ENCODE measurements around the gene ETV2. TPM values are rescaled to one million over a fixed set of nuclear protein-coding genes. Genes with fewer than 3 reads are reported as not detected.

Gene ETV2
- total and polyA plus RNA-seq, 4 donors = 0.17 to 1.8 (median 1.1) TPM

GRCh38 chr19:35665604-35666003 lies 24.1 kb downstream of the ETV2 start:
- Histone ChIP-seq H3K9ac (ENCODE audit: low read depth in 1 of 2, low read length in 2 of 2) (no peak overlapping the region), H3K9me3 (ENCODE audit: control insufficient read depth in 4 of 4, low read length in 3 of 4) (no peaks in the 10 kb centered on the region), H3K4me1 (ENCODE audit: control insufficient read depth in 4 of 4, insufficient read depth in 4 of 4, low read length in 3 of 4) (peaks cover 4 to 11% (median 10%) of the 10 kb centered on the region in 4 donors), H3K27me3 (ENCODE audit: control insufficient read depth in 4 of 4, insufficient read depth in 4 of 4, low read length in 3 of 4) (no peaks in the 10 kb centered on the region), H3K27ac (ENCODE audit: low read depth in 1 of 2, low read length in 2 of 2) (no peak overlapping the region), H3K4me3 (ENCODE audit: low read depth in 1 of 3, low read length in 3 of 3) (no peak overlapping the region), H3K36me3 (ENCODE audit: control insufficient read depth in 4 of 4, insufficient read depth in 3 of 4, low read depth in 1 of 4, low read length in 3 of 4) (peaks cover 2 to 6% (median 5%) of the 10 kb centered on the region in 4 donors)
- DNase-seq (ENCODE audit: low spot score) = no peak
- 80% methylated on average over 7 of the region's 7 CpGs for WGBS
- TF ChIP-seq RXRA (IDR thresholded peaks at IDR 0.05) (no peak), HNF4A (conservative IDR thresholded peaks at IDR 0.05) (no peak)

DNA sequence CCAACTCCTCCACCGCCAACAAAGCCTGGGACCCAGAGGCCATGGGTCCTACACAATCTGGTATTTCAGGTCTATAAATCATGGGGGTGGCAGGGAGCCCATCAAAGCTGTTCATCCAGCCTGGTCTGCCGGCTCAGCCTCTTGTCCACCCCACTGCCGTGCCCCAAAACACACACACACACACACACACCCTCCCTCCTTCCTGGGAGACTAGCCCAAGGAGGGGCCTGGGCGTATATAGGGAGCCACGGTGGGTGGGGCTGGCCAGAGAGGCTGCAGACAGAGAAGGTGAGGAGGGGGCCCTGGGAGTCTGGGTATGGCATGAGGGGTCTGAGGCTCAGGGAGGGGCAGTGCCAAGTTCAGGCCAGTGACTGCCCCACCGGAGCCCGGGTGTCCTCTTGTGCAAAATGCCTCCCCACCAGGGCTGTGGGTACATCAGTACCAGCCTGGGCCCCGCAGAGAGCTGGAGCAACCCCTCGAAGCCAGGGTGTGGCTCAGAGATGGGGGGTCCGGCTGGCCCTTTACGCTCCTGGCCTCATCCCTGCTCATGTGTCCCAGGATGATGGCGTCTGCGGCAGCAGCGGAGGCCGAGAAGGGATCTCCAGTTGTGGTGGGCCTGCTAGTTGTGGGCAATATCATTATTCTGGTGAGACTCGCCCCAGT lies 24.8 kb downstream of the ETV2 start, which contains the start of gene UPK1A:
Gene UPK1A (plus strand): TSS at position 267 of the 663 bp plus-strand sequence. CDS start 296 bp downstream, at position 563.
- H3K27ac ChIP-seq (ENCODE audit: low read depth in 1 of 2, low read length in 2 of 2) = no peak within 1 kb of the TSS
- peaks cover 2 to 6% (median 5%) of the 10 kb centered on the region in 4 donors for H3K36me3 ChIP-seq (ENCODE audit: control insufficient read depth in 4 of 4, insufficient read depth in 3 of 4, low read depth in 1 of 4, low read length in 3 of 4)
- no peaks in the 10 kb centered on the region for H3K9me3 ChIP-seq (ENCODE audit: control insufficient read depth in 4 of 4, low read length in 3 of 4)
- TF ChIP-seq REST (IDR thresholded peaks at IDR 0.05) = no peak
- no peak for TF ChIP-seq ZBTB33 (IDR thresholded peaks at IDR 0.05)
- TF ChIP-seq RXRA (IDR thresholded peaks at IDR 0.05) = no peak
- TF ChIP-seq, protein P1, sequence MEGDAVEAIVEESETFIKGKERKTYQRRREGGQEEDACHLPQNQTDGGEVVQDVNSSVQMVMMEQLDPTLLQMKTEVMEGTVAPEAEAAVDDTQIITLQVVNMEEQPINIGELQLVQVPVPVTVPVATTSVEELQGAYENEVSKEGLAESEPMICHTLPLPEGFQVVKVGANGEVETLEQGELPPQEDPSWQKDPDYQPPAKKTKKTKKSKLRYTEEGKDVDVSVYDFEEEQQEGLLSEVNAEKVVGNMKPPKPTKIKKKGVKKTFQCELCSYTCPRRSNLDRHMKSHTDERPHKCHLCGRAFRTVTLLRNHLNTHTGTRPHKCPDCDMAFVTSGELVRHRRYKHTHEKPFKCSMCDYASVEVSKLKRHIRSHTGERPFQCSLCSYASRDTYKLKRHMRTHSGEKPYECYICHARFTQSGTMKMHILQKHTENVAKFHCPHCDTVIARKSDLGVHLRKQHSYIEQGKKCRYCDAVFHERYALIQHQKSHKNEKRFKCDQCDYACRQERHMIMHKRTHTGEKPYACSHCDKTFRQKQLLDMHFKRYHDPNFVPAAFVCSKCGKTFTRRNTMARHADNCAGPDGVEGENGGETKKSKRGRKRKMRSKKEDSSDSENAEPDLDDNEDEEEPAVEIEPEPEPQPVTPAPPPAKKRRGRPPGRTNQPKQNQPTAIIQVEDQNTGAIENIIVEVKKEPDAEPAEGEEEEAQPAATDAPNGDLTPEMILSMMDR (IDR thresholded peaks at IDR 0.05; ENCODE audit: low read depth, low read length, missing input control) = no peak
- TF ChIP-seq SP1 (IDR thresholded peaks at IDR 0.05) = no peak
- no peak for TF ChIP-seq NR2F2 (IDR thresholded peaks at IDR 0.05)
- no peak for TF ChIP-seq HNF4A (conservative IDR thresholded peaks at IDR 0.05)
- TF ChIP-seq FOXA1 (IDR thresholded peaks at IDR 0.05) = no peak
- no peak for TF ChIP-seq YY1 (IDR thresholded peaks at IDR 0.05)
- no peak for TF ChIP-seq FOXA2 (IDR thresholded peaks at IDR 0.05)
- TF ChIP-seq EGR1 (IDR thresholded peaks at IDR 0.05; ENCODE audit: low read depth in 2 of 2) = no peak
- H3K4me1 ChIP-seq (ENCODE audit: control insufficient read depth in 4 of 4, insufficient read depth in 4 of 4, low read length in 3 of 4) = peaks cover 2 to 3% (median 3%) of the 10 kb centered on the region in 4 donors
- H3K4me3 ChIP-seq (ENCODE audit: low read depth in 1 of 3, low read length in 3 of 3) = no peak within 1 kb of the TSS
- DNase-seq (ENCODE audit: low spot score) = no peak
- no peaks in the 10 kb centered on the region for H3K27me3 ChIP-seq (ENCODE audit: control insufficient read depth in 4 of 4, insufficient read depth in 4 of 4, low read length in 3 of 4)
- H3K9ac ChIP-seq (ENCODE audit: low read depth in 1 of 2, low read length in 2 of 2) = no peak within 1 kb of the TSS
- 82% methylated on average over 16 of the region's 16 CpGs for WGBS

All from liver (tissue), 9 donors.